GM19463 (cell line): Measurements from ENCODE around the gene OR6K3.

Source experiments
- ATAC-seq: cut with Tn5 transposase; IDR thresholded peaks from one replicate; pipeline ENCODE4 v1.9.1; 2021; ENCODE audit warnings: mild to moderate bottlenecking, moderate library complexity; ENCODE audit not compliant: unreplicated experiment

OR6K3 gene

GRCh38 chr1:158687037-158687436 lies 33.5 kb downstream of the OR6K3 start:
- no peak for ATAC-seq

GRCh38 chr1:158686111-158687009 lies 34.2 kb downstream of the OR6K3 start, which contains the start of gene SPTA1:
Gene SPTA1 (minus strand): TSS chr1:158686715. CDS start chr1:158686517, 198 bp downstream.
- ATAC-seq, result no peak

- no peak for ATAC-seq
Observed at GRCh38 chr1:158685085-158685484, 35.4 kb downstream of the OR6K3 start.

GRCh38 chr1:158681606-158682005 lies 38.9 kb downstream of the OR6K3 start:
- ATAC-seq, result no peak

- no peak for ATAC-seq
Observed at GRCh38 chr1:158679289-158679688, 41.2 kb downstream of the OR6K3 start.

GRCh38 chr1:158675563-158676323 lies 44.8 kb downstream of the OR6K3 start:
- no peak for ATAC-seq

- no peak for ATAC-seq
Observed at GRCh38 chr1:158674302-158674701, 46.2 kb downstream of the OR6K3 start.
